Thymus (tissue), 11 donors: ENCODE data around the gene EYS. TPM values are rescaled to one million over a fixed set of nuclear protein-coding genes. Genes with fewer than 3 reads are reported as not detected.

Experiments
- DNase-seq, 9 donors: peaks; one replicate each; pipeline ENCODE4 v3.0.0-alpha.2; 2013; ENCODE audit warnings: low spot score in 9 of 9, low read depth in 6 of 9, missing footprints in 1 of 9
- H3K27ac ChIP-seq, 2 donors: one replicate each; pipeline ENCODE4 v1.5.1; 2013; ENCODE audit warnings: control low read depth in 1 of 2, low read depth in 1 of 2, low read length in 1 of 2, mild to moderate bottlenecking in 1 of 2, moderate library complexity in 1 of 2
- H3K27me3 ChIP-seq, 2 donors: one replicate each; pipeline ENCODE4 v1.5.1; 2013; ENCODE audit warnings: low read length in 1 of 2; ENCODE audit not compliant: control insufficient read depth in 2 of 2, insufficient read depth in 1 of 2
- H3K36me3 ChIP-seq, 2 donors: one replicate each; pipeline ENCODE4 v1.5.1; 2013; ENCODE audit warnings: low read length in 1 of 2, mild to moderate bottlenecking in 1 of 2, moderate library complexity in 1 of 2; ENCODE audit not compliant: control insufficient read depth in 2 of 2, insufficient read depth in 2 of 2
- H3K4me1 ChIP-seq, 2 donors: one replicate each; pipeline ENCODE4 v1.5.1; 2013; ENCODE audit warnings: low read length in 2 of 2; ENCODE audit not compliant: control insufficient read depth in 2 of 2, insufficient read depth in 2 of 2
- H3K4me3 ChIP-seq, 2 donors: one replicate each; pipeline ENCODE4 v1.5.1; 2013; ENCODE audit warnings: low read length in 2 of 2, control low read depth in 1 of 2, mild to moderate bottlenecking in 1 of 2
- H3K9me3 ChIP-seq, 2 donors: one replicate each; pipeline ENCODE4 v1.5.1; 2013; ENCODE audit warnings: low read length in 1 of 2, mild to moderate bottlenecking in 1 of 2; ENCODE audit not compliant: control insufficient read depth in 2 of 2, insufficient read depth in 1 of 2
- WGBS: extraction: QIAGEN DNeasy Blood & Tissue Kit; methylation state at CpG from one replicate; pipeline ENCODE4 v1.1.7; 2013; 5-methylcytosine and 5-hydroxymethylcytosine counted together
- polyA plus RNA-seq: library from polyadenylated mRNA; stranded (reverse); fragments of 200-250 nt; gene quantifications from one replicate; pipeline ENCODE4 v1.2.3, GENCODE V29; 2013
- total RNA-seq: library from RNA; stranded (reverse); fragments of 120-200 nt; gene quantifications from one replicate; pipeline ENCODE4 v1.2.4, GENCODE V29; 2013
- donor health status: healthy.

The EYS gene
- total and polyA plus RNA-seq, 2 donors: 0.05 to 0.28 TPM

DNA sequence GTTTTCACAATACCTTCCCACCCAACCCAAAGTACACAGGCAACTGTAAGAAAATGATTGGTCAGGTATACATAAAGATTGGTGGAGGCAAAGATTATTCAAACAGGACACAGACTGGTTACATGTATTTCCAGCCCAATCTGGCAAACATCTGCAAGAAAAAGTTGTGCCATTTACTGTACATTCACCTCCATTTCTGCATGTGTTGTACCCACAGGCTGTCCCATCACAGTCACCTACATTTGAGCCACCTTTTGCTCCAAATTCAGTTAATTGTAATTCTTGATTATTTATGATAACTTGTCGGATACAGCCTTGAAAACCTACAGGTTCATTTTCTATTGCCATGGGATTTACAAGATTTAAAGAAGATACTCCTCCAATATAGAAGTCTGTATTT lies 1985.8 kb downstream of the EYS start:
- no peaks in the 10 kb centered on the region for H3K27me3 ChIP-seq
- H3K4me3 ChIP-seq: no peak overlapping the region
- no peaks in the 10 kb centered on the region for H3K9me3 ChIP-seq
- H3K36me3 ChIP-seq: peaks cover 0 to 3% of the 10 kb centered on the region in 2 donors
- 99% methylated on average over 1 of the region's 1 CpG for WGBS
- H3K27ac ChIP-seq: no peak overlapping the region
- no peak for DNase-seq
- no peaks in the 10 kb centered on the region for H3K4me1 ChIP-seq

DNA sequence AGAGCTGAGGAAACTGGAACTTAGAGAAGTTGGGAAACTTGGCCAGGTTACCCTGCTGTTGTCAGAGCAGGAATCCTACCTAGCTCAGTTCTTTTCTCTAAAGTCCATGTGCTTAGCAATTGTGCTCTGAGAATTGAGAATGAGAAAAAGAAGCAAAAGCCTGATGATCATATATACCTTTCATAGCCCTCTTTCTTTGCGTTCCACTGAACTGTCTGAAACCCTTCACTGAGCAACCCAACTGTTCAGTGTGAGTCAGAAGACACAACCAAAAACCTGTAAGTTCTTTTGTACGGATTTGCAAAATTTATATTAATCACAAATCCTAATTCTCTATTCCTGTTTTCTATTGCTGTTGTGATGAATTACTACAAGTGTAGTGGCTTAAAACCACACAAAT lies 1990.9 kb downstream of the EYS start:
- Histone ChIP-seq H3K27ac (no peak overlapping the region), H3K36me3 (peaks cover 20 to 31% of the 10 kb centered on the region in 2 donors), H3K9me3 (no peaks in the 10 kb centered on the region), H3K4me1 (no peaks in the 10 kb centered on the region), H3K4me3 (no peak overlapping the region), H3K27me3 (no peaks in the 10 kb centered on the region)
- WGBS: over 99% methylated on average over 2 of the region's 2 CpGs
- DNase-seq: no peak

DNA sequence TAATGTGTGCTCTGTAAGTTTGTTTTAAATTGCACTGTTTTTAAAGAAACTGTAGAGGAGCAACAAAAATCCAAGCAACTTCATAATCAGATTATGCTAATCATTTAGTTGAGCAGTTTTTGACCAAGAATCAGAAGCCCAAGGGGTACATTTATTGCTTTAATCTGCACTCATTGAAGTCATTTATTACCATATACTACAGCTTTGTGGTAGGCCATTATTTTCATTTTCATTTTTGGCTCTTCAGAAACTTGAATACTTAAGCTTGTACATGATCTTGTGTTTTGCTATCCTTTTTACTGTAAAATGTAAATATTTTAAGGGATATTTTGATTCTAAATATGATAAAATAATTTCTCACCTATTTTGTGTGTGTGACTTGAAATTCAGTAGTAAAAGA lies 1992.9 kb downstream of the EYS start:
- Histone ChIP-seq H3K27ac (no peak overlapping the region), H3K4me3 (no peak overlapping the region), H3K27me3 (no peaks in the 10 kb centered on the region), H3K36me3 (peaks cover 28 to 50% of the 10 kb centered on the region in 2 donors), H3K4me1 (no peaks in the 10 kb centered on the region), H3K9me3 (no peaks in the 10 kb centered on the region)
- no peak for DNase-seq

DNA sequence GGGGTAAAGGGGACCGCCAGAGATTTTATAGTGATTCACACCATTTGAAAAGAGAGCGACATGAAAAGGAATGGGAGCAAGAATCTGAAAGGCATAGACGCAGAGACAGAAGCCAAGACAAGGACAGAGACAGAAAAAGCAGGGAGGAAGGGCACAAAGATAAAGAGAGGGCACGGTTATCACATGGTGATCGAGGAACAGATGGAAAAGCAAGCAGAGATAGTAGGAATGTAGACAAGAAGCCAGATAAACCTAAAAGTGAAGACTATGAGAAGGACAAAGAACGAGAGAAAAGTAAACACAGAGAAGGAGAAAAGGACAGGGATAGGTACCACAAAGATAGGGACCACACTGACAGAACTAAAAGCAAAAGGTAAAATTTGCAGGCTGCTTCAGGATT lies 1993.7 kb downstream of the EYS start:
- no peak for DNase-seq
- Histone ChIP-seq H3K4me3 (no peak overlapping the region), H3K9me3 (no peaks in the 10 kb centered on the region), H3K27ac (no peak overlapping the region), H3K36me3 (peaks cover 28 to 54% of the 10 kb centered on the region in 2 donors), H3K27me3 (no peaks in the 10 kb centered on the region), H3K4me1 (no peaks in the 10 kb centered on the region)
- whole genome bisulfite sequencing: 98% methylated on average over 6 of the region's 6 CpGs

DNA sequence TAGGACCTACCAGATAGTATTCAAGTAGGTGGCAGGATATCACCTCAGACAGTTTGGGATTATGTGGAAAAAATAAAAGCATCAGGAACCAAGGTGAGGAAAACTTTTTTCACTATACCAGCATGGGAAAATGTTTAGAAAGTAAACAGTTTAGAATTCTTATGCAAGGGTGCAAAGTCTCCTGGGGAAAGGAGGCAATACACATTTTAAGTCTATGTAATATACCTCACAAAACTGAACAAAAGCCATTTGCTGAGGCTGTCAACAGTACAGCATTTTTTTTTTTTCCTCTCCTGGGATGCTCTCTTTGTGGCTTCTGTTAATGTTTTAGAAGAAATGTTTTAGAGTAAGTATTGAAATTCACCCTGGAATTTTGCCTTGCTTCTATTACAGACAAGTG lies 1997.9 kb downstream of the EYS start:
- no peaks in the 10 kb centered on the region for H3K9me3 ChIP-seq
- H3K4me1 ChIP-seq: no peaks in the 10 kb centered on the region
- peaks cover 36 to 80% of the 10 kb centered on the region in 2 donors for H3K36me3 ChIP-seq
- DNase-seq: no peak
- no peak overlapping the region for H3K27ac ChIP-seq
- H3K4me3 ChIP-seq: no peak overlapping the region
- no peaks in the 10 kb centered on the region for H3K27me3 ChIP-seq

DNA sequence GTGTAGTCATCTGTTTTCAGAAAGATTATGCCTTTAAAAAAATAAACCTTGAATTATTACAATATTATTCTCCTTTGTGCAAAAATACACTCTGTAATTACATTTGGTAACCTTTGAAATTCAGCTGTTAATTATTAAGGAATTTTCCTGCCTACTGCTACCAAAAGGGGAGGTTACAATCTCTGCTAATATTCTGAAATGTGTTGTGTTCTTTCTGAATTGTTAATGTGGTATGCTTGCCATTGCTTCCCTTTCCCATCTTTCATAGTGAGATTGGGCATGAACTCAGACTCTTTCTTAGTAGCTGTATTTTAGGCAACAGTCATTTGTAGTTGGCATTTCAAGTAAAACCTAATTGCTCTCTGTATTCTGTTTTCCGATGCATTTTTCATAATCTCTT lies 1998.4 kb downstream of the EYS start:
- no peak for DNase-seq
- Histone ChIP-seq H3K9me3 (no peaks in the 10 kb centered on the region), H3K27ac (no peak overlapping the region), H3K4me3 (no peak overlapping the region), H3K27me3 (no peaks in the 10 kb centered on the region), H3K36me3 (peaks cover 38 to 82% of the 10 kb centered on the region in 2 donors), H3K4me1 (no peaks in the 10 kb centered on the region)
- 100% methylated on average over 1 of the region's 1 CpG for WGBS

DNA sequence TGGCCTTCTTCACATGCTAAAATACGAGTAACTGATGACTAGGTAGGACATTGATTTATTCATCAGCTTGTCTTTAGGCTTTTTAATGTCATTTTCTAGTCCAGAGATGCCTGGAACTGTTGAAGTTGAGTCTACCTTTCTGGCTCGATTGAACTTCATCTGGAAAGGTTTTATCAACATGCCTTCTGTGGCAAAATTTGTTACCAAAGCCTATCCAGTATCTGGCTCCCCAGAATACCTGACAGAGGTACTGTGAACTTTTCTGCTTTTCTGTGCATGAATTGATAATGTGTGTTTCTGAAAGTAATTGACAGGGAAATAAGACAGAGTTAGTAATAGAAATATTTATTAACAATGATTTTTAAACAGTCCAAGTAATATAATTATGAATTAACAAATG lies 2000.4 kb downstream of the EYS start:
- H3K27ac ChIP-seq: no peak overlapping the region
- no peaks in the 10 kb centered on the region for H3K4me1 ChIP-seq
- H3K9me3 ChIP-seq: no peaks in the 10 kb centered on the region
- WGBS: 96% methylated on average over 2 of the region's 2 CpGs
- peaks cover 23 to 68% of the 10 kb centered on the region in 2 donors for H3K36me3 ChIP-seq
- DNase-seq: no peak
- no peak overlapping the region for H3K4me3 ChIP-seq
- H3K27me3 ChIP-seq: no peaks in the 10 kb centered on the region

DNA sequence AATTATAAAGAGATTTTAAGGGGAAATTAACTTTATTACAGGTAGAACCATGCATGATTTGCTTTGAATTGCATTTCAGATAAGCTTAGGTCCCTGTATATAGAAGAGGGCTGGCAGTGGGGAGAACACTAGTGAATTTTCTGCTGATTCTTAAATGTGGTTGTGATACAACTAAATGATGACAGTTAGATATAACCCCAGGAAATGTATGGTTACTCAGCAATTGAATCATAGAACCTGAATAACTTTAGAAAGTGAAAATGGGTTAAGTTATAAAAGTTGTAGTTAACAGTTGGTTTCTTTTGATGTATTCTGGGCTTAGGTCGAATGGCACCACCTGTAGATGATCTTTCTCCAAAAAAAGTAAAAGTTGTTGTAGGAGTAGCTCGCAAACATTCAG lies 2001.3 kb downstream of the EYS start:
- peak in 1 of 9 donors; percentile 22 for DNase-seq
- Histone ChIP-seq H3K9me3 (no peaks in the 10 kb centered on the region), H3K4me3 (no peak overlapping the region), H3K27ac (no peak overlapping the region), H3K36me3 (peaks cover 16 to 60% of the 10 kb centered on the region in 2 donors), H3K27me3 (no peaks in the 10 kb centered on the region), H3K4me1 (no peaks in the 10 kb centered on the region)
- WGBS: 49% methylated on average over 2 of the region's 2 CpGs

DNA sequence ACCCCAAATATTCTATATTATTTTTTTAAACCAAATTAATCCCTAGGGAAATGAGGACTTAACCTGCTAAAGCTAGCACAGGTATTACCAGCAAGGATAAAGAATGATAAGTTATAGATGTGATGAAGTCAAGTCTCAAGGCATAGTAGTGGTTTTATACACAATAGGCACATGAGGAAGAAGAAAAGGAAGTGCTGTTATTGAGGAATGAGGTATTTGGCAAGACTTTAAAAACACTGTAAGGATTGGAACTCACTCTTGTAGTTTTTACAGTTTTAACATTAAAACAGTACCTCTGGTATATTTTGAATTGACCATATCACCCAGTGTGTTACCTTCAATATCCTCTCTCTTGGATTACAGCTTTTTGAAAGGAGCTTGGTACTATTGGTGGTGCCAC lies 2016.8 kb downstream of the EYS start:
- no peaks in the 10 kb centered on the region for H3K27me3 ChIP-seq
- no peaks in the 10 kb centered on the region for H3K9me3 ChIP-seq
- no peak overlapping the region for H3K4me3 ChIP-seq
- peaks cover 0 to 23% of the 10 kb centered on the region in 2 donors for H3K36me3 ChIP-seq
- no peaks in the 10 kb centered on the region for H3K4me1 ChIP-seq
- H3K27ac ChIP-seq: no peak overlapping the region
- DNase-seq: no peak

DNA sequence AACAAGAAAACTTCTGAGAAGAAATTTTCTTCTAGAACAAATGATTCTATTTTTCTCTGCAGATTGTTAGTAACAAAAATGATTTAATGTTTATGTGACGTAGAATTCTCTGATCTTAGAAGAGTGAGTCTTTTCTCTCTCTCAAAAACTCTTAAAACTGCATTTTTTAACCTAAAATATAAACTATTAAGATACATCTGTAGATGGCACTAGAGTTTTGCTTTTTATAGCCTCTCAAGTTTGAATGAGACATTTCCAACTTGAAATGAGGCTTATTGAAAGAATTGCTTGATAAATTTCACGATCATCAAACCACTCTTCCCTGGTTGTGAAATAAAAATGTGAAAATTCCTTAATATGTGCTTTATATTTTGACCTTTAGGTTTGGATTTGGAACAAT lies 2017.6 kb downstream of the EYS start:
- Histone ChIP-seq H3K9me3 (no peaks in the 10 kb centered on the region), H3K27me3 (no peaks in the 10 kb centered on the region), H3K4me3 (no peak overlapping the region), H3K4me1 (no peaks in the 10 kb centered on the region), H3K27ac (no peak overlapping the region), H3K36me3 (peaks cover 0 to 26% of the 10 kb centered on the region in 2 donors)
- DNase-seq: no peak
- 97% methylated on average over 2 of the region's 2 CpGs for WGBS
